Measurements from ENCODE around the gene TANGO2. TPM values are rescaled to one million over a fixed set of nuclear protein-coding genes. Genes with fewer than 3 reads are reported as not detected.
A peak's percentile ranks its signal among the peaks of the same experiment; 100 is the strongest.

TANGO2 gene
- total RNA-seq, 1 experiment from 2014 or later, result 14.6 TPM

DNA sequence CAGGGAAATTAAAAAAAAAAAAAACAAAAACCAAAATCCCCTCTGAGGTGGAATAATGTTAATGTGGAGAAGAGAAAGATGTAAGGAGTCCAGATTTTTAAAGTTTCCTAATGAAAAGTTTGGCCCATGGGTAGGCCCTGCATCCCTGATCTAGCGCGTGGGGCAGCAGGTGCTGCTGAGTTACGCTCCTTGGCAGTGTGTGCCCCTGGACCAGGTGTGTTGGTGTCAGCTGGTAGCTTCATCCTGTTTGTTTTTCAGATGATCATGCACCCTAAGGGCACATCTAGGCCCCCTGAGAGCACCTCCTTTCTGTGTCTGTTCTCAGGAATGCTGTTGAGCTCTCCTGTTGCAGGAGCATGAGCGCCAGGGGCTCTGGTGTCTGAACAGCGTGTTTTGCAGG, 65.9 kb downstream of the TANGO2 start:
- H3K4me1 Mint-ChIP-seq, result peaks cover 29 to 35% of the 10 kb centered on the region in 2 experiments
- peaks cover 55 to 79% (median 75%) of the 10 kb centered on the region in 3 experiments; a peak in 6 of 7 replicates for H3K36me3 Mint-ChIP-seq (ENCODE audit: insufficient read depth in 1 of 3, low read depth in 3 of 3)
- peaks cover 22% of the 10 kb centered on the region for H3K79me2 ChIP-seq (ENCODE audit: insufficient read depth, low read length)
- H3K4me1 ChIP-seq (ENCODE audit: insufficient read depth, low read length), result peaks cover 2% of the 10 kb centered on the region; the same call in 1 of the 2 replicates
- H3K27ac ChIP-seq (ENCODE audit: insufficient read length, low read depth, low read length), result no peak overlapping the region
- no peak overlapping the region for H3K56ac ChIP-seq (ENCODE audit: insufficient read length, low read depth, low read length)
- no peak for DNase-seq
- no peaks in the 10 kb centered on the region for H3K23me2 ChIP-seq (ENCODE audit: insufficient read length, low read depth, low read length, poor library complexity, severe bottlenecking)
- H3K9me3 Mint-ChIP-seq, result no peaks in the 10 kb centered on the region
- no peak overlapping the region for H2BK120ac ChIP-seq (ENCODE audit: low read depth, low read length, poor library complexity, severe bottlenecking)
- H3T11ph ChIP-seq (ENCODE audit: low read length), result no peak overlapping the region
- H3K18ac ChIP-seq (ENCODE audit: insufficient read length, low read depth, low read length), result no peak overlapping the region
- no peak overlapping the region for H3K4ac ChIP-seq (ENCODE audit: low read depth, low read length)
- no CpG with 5 or more reads among the region's 5 CpGs for WGBS (ENCODE audit: extremely low coverage, insufficient read length, low lambda C conversion rate)
- H4K91ac ChIP-seq (ENCODE audit: insufficient read length, low read depth, low read length), result no peak overlapping the region
- H2BK5ac ChIP-seq (ENCODE audit: insufficient read length, low read length), result no peak overlapping the region
- H3K23ac ChIP-seq (ENCODE audit: insufficient read length, low read depth, low read length), result no peak overlapping the region
- no peaks in the 10 kb centered on the region for H3K9me3 ChIP-seq (ENCODE audit: control insufficient read depth, low read depth, low read length)
- no peak overlapping the region for H3K9ac ChIP-seq (ENCODE audit: extremely low read depth, insufficient read length, low read length)
- H2AFZ ChIP-seq (ENCODE audit: low read length), result no peak overlapping the region
- H4K5ac ChIP-seq (ENCODE audit: insufficient read length, low read depth, low read length), result no peak overlapping the region
- no peak overlapping the region for H3K4me3 Mint-ChIP-seq
- no peak overlapping the region for H2BK20ac ChIP-seq (ENCODE audit: low read depth, low read length, poor library complexity, severe bottlenecking)
- H2AK5ac ChIP-seq (ENCODE audit: insufficient read length, low read length), result no peak overlapping the region
- no peak overlapping the region for H3K4me2 ChIP-seq (ENCODE audit: insufficient read depth, insufficient read length, low read length)
- H3K79me1 ChIP-seq (ENCODE audit: insufficient read depth, low read depth, low read length, poor library complexity, severe bottlenecking), result peaks cover 14% of the 10 kb centered on the region
- H4K8ac ChIP-seq (replicated peaks; ENCODE audit: insufficient read length, low read depth, low read length), result no peak overlapping the region
- peaks cover 6% of the 10 kb centered on the region for H4K20me1 ChIP-seq (ENCODE audit: control insufficient read depth, insufficient read depth, insufficient read length)
- no peak overlapping the region for H2BK15ac ChIP-seq (ENCODE audit: low read depth, low read length)
- H3K27me3 Mint-ChIP-seq (ENCODE audit: low read depth), result no peaks in the 10 kb centered on the region
- H3K14ac ChIP-seq (ENCODE audit: insufficient read depth, low read length), result no peak overlapping the region
- TF ChIP-seq, protein P1, sequence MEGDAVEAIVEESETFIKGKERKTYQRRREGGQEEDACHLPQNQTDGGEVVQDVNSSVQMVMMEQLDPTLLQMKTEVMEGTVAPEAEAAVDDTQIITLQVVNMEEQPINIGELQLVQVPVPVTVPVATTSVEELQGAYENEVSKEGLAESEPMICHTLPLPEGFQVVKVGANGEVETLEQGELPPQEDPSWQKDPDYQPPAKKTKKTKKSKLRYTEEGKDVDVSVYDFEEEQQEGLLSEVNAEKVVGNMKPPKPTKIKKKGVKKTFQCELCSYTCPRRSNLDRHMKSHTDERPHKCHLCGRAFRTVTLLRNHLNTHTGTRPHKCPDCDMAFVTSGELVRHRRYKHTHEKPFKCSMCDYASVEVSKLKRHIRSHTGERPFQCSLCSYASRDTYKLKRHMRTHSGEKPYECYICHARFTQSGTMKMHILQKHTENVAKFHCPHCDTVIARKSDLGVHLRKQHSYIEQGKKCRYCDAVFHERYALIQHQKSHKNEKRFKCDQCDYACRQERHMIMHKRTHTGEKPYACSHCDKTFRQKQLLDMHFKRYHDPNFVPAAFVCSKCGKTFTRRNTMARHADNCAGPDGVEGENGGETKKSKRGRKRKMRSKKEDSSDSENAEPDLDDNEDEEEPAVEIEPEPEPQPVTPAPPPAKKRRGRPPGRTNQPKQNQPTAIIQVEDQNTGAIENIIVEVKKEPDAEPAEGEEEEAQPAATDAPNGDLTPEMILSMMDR (conservative IDR thresholded peaks at IDR 0.05), result no peak
- no peak overlapping the region for H2BK12ac ChIP-seq (ENCODE audit: insufficient read length, low read depth, low read length)
- H3K27me3 ChIP-seq (ENCODE audit: insufficient read depth, low read length), result no peaks in the 10 kb centered on the region
- H3K27ac Mint-ChIP-seq, result peak overlapping the region in 2 of 3 experiments; percentile 54 to 86; a peak in 1 of 7 replicates
